NCI-H526 (cell line): Measurements from ENCODE around the gene TGIF1.

Experiments
- DNase-seq, 2 experiments: peaks; one replicate each; lab custom pipeline; 2025; lab: John Stamatoyannopoulos, UW

The TGIF1 gene

DNA sequence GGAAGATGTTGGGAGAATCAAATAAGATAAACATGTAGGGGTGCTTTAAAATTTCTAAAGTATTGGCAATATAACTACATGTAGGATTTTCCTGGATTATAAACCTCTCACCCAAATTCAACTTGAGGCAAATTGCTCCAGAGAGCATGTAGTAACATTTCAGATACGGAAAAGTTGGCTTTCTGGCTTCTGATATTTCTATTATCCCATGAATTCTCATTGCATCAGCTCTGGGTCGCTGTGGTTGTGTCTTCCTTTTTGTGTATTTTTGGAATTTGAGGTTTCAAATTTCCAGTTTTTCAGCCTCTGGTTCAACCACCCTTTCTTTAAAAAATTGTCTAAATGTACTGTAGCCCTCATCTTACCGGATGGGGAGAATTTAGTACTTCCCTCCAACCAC is 32.3 kb downstream of the TGIF1 start:
- DNase-seq, result no peak

DNA sequence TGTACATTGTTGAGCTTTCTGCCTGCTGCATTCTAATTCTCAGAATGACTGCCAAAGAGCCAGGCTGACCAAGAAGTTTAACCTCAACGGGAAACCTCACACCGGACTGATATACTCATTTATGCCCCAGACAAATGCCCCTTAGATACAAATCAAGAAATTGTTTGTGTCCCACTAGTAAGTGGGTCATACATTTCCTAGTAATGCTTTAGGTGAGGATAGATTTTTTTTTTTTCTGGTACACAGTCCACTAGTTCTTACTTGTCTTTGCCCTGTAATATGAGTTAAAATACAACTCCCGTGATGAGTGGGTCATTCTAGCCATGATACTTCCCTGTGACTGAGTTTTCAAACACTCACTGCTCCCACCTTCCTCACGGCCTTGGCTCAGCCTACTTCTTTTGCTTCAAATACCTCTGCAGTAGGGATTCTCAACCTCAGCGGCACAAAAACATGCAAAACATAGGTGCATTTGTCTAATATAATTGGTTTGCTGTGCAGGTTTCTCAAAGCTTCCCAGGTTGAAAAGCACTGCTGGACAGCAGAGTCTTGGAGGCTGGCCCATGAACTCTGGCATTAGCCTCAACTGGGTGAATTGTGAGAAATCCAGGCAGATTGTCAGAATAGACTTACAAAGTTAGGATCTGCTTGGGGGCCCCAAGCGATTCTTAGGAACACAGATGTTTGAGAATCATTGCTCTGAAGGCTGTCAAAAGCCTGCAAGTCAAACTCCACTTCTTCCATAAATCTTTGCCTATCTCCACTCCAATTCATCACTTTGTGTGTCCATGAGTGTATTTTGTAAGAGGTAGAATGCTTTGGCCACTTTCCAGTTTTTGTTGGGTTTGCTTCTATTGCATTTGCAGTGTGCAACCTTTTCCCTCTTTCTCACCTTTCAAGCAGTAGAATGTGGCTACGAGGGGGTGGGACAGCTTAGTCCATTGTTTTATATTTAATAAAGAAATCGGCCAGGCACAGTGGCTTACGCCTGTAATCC is 35.5 kb downstream of the TGIF1 start:
- DNase-seq, result no peak

DNA sequence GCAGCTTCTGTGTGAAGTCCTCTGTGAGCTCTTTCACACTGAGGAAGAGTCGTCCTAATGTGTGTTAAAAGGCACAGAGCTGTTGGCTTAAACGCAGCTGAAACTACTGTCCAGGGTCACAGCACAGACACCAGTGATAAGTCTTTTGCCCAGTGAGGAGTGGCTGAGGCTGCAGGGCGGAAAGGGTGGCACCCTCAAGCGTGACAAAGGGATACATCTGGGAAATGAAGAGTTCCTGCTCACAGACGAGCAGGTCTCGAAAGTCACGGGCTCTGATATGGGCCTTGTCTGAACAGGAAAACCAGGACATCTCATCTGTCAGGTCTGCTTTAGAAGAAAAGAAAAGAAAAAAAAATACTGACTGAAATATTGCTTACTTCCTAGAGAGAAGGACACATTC is 36.5 kb downstream of the TGIF1 start:
- DNase-seq, result no peak

DNA sequence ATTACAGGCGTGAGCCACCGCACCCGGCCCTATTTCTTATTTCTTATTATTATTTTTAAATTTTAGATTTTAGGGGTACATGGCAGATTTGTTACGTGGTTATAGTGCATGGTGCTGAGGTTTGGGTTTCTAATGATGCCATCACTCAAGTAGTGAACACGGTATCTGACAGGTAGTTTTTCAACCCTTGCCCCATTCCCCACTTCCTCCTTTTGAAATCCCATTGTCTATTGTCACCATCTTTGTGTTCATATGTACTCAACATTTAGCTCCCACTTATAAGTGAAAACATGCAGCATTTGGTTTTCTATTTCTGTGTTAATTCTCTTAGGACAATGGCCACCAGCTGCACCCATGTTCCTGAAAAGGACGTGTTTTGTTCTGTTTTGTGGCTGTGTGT is 39.5 kb downstream of the TGIF1 start:
- no peak for DNase-seq

DNA sequence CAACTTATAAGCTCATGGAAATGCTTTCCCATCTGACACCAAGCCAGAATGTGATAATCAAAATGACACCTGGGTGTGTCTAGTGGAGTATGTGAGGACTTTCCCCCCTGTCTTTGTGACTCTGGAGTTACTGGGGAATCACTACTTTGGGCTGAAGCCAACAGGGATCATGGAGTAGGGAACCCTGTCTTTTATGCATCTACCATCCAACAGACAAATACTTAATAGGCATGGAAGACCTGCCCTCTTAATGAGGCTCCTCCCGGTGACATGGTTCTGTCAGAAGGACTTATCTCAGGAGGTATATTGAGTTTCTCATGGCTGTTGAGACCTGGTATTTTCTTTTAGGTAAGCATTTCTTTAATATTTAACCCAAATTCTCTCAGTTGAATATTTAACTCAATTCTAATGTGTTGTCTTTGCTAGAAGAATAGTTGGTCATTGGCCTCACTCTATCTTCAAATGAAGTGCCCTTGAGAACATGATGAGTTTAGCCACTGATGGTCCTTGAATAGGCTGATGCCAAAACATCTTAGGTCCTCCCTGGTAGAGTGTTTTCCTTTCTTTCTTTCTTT is 42.1 kb downstream of the TGIF1 start:
- no peak for DNase-seq

DNA sequence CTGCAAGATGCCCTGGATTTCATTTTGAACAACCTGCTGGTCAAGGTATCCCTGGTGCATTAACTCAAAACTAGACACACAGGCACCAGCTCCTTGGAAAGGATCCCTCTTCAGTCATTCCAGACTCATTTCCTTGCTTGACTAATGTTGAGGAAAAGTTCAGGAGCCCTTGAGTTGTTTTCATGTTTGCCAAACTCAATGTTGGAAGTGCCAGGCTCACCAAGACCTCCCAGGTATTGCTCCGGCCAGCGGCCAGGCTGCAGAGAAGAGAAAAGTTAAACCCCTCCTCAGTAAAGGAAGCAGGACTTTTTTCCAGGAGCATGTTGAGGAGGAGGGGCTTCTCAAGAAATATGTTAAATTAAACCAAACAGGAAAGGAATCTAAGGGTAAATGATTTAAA is 42.7 kb downstream of the TGIF1 start:
- no peak for DNase-seq

DNA sequence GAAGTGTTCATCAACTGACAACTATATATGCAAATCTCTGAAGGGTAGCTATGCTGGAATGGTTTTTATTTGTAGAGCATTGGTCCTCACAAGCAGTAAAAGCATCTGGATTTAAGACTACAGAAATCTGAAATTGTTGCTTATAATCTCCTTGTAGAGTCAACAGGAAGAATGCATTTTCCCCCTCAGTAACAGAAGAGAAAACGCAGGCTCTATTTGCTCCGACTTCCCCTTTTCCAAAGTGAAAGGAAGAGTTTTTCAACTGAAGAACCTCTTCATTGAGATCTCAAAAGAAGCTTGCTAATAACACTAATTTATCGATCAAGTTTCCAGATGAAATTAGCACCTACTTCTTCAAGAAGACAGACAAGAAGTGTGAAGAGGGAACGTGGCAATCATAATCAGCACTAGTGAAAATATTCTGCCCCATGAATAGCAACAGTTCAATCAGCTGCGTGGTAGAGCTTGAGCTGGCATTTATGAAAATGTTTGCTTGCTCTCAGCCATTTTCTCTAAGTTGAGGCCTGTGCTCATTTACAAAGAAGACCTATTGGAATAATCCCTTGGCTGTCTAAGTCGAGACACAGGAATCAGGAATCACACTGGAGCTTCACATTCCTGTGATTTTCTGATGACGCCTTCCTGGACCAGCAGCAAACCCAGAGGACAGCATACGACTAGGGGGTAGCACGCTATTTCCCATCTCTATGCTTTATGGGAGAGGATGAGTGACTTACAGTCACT is 43.7 kb downstream of the TGIF1 start:
- peak; percentile 22 to 41 for DNase-seq

DNA sequence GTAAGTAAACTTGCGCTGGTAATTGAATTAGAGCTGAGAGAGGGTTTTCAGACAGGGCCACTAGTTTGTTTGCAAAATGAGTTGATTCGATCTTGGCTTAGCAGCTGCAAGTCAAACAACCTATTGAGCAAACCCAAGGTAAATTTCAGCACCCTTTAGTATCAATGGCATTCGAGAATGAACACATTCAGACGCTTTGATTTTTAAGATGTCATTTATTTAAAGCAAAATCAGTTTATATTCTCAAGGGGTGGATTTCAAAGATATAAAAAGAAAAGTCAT is 44.2 kb downstream of the TGIF1 start:
- DNase-seq, result no peak

DNA sequence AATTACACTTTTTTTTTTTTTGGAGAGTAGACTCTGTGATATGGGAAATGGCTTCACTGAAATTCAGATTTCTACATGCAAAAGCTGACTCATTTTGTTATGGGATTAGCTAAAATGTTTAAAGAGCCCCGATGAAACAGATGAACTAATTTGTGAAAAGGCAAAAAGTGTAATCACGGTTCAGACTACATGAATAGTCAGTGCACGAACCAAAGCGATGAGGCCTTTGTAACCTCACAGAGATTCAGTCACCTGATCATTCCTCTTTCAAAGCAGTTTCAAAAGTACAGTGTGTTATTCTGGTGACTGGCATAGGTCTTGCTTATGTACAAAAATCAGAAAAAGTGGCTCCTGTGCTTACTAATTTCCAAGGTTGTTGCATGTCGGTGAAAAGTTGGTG is 44.6 kb downstream of the TGIF1 start:
- DNase-seq, result no peak

DNA sequence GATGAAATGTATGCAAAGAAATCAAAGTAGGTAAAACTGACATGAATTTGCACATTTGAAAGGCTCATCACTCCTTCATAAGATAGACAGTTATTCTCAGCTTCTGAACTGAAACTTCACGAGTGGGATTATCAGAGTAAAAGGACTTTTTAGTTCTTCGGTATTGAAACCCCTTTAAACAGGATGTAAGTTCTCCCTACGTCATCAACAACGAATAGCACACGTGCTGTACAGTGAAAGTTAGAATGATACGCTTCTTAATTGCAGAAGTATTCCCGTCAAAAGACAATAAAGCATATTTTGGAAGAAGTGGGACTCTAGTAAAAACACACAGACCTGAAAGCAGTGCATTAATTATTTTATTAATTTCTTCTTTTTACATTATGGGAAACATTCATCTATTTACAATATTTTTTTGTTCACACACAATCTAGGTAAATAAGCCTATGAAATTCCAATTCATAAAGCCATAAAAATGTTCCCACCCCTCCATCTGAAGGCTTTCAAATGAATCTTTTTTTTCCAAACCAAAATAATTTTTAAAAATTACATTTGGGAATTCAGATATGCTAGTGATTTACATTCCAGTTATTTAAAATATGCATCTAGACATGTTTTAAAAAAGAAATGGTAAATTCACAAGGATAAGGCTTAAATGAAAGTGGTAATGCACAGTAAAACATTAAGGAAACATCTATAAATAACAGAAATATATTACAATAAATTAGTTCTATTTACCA is 45.9 kb downstream of the TGIF1 start:
- DNase-seq, result no peak

DNA sequence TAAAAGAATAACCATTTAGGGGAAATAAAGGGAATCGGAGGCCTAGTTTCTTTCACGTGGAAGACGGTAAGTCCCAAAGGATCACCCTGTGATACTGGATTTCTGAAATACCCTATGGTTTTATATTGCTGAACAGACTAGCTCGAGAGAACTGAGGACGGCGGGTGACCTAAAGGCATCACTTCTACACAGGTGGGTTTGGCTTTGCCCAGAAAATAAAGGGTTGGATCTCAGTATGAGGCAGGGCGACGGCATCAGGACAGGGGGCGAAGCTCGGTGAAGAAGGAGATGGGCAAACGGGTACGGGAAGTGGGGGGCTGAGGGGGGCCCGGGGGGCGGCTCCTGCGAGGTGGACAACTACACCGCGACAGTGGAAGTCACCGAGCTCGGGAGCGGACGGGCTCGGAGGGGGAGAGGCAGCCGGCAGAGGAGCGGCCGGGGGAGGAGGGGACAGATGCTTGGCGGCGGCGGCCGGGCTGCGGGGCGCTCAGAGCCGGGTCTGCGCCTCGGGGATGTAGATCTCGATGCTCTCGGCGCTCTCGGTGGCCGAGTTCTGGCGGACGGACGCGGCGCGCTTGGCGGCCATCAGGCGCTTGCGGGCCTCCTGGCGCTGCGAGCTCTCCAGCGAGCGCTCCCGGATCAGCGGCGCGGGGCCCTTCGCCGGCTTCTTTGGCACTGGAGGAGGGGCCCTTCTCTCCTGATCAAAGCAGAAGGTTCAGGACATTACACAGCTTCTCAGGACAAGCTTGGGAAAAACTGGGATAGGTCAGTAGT is 48.9 kb downstream of the TGIF1 start:
- DNase-seq, result peak in 1 of 2 experiments; percentile 63

DNA sequence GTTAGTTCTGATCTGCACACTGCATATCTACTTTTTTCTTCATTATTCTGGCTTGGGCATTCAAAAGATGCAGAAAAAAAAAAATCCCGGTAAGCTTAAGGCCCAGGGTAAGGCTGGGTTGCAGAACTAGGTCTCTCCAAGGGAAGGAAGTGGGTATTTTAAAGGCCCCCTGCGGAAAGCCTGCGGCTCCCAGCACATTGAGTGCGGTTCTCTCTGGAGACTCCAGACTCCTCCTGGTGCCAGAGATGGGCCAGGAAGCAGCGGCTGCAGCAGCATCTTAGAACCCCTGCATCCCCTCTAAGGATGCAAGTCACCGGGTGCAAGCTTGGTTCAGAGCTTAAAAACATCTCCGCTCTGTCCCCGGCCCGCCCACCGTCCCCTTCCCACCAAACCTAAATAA is 49.5 kb downstream of the TGIF1 start:
- no peak for DNase-seq

DNA sequence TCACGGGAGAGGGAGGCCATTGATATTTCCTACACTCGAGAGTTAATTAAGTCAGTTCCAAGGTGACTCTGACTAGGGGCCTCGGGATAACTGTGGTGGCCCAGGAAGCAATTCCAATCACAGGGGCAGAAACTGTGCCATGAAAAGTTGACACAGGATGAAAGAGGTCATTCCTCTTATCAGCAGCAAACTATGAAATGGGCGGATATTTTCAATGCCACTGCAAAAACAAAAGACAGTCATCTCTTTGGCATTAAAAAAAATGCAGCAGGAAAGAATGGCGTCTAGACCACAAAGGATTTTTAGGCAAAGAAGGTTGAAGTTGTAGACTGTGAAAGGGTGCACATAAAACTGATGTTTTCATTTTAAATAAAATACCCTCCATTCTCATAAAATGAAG is 50.0 kb downstream of the TGIF1 start:
- no peak for DNase-seq

DNA sequence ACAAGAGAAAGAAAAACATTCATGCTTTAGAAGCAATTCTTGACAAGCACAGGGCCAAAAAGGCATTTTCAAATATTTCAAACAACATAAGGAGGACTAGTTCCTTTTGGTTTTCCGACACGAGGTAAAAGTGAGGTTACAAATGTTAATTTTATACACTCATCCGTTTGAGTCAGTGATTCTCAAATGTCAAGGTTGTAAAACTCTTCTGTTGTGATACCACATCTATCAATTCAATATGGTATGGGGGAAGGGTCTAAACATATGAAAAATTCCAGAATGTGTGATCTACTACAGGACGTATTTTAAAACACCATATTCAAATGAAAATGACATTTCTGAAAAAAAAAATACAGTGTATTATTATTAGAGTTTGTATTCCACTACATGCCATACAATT is 52.7 kb downstream of the TGIF1 start:
- no peak for DNase-seq

DNA sequence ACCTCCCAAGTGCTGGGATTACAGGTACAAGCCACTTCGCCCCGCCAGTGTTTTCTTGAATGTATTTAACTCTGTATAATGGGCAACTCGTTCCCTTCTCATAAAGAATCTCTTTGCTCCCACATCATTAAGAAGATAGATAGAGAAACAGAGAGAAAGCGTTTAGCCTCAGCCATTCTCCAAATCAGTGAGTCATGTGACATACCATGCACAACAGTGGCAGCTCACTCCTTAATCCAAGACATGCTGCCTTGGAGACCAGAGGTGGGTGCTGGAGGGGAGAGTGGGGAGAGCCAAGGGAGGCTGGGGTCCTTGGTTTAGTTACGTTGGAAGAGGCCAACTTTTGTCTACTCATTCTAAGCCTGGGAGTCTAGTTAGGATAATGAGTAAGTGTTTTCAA is 54.7 kb downstream of the TGIF1 start:
- no peak for DNase-seq

DNA sequence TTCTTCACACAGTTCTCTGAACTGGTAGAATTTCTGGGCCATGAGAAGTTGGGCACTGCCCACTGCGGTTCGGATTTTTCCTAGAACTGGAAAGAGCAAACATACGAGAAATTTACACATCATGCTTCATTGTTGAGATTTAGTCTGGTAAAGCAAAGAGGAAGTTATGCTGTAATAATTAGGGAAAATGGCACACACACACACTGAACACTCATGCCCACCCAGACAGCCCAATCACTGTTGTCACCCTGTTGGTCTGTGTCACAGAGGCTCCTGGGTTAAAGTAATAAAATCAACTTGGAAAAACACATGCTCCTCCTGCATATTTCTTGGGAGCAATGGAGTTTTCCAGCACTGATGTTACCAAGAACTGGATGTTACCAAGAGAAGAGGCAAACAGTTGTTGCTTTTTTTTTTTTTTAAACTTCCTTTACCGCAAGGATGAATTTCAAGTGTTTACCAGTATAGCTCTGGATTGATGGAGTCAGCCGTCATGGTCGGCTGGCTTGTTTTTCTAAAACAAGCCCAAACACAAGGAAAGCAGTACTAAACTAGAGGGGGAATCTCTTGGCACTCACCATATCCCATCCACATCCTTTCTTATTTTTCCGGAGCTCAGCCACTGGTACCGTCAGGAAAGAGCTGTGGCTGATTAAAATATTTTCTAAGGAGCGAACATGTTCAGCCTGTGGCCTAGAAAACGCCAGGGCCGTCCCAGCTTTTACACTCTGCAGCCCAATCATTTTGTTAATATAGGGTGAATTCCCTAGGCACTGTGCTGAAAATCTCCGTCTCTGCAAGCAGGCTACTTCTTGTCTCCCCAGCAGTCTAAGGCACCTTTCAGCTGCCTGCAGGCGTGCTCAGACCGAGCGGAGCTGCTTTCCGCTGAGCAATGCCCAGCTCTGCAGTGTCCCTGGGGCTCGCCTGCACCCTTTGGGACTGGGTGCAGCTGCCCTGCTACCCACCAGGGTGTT is 58.9 kb downstream of the TGIF1 start:
- peak in 1 of 2 experiments; percentile 39 for DNase-seq
